ENCODE data around the gene DNAJC21.

DNA sequence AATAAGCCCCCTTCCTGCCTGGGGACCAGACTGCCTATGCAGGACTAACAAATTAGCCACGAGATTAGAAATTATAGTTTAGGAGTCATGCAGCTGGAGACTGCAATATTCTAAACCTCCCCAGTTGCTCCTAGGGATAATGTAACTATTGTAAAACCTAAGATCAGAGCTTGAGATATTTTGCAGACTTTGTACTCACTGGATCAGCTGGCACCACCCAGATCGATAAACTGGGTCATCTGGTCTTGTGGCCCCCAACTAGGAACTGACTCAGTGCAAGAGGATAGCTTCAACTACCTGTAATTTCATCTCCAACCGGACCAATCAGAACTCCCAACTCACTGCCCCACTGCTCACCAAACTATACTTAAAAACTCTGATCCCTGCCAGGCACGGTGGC, 38.2 kb downstream of the DNAJC21 start:
- TF ChIP-seq EZH2 (IDR thresholded peaks at IDR 0.05; ENCODE audit: borderline replicate concordance, low read depth, low read length) (no peak), POLR2AphosphoS2 (IDR thresholded peaks at IDR 0.05; ENCODE audit: low read length) (no peak), POLR2A (conservative IDR thresholded peaks at IDR 0.05) (no peak), RFX5 (IDR thresholded peaks at IDR 0.05; ENCODE audit: low read depth, low read length) (no peak), HDAC2 (IDR thresholded peaks at IDR 0.05) (no peak), ERF (CRISPR knock-in tag; IDR thresholded peaks at IDR 0.05) (no peak), CCNT2 (IDR thresholded peaks at IDR 0.05; ENCODE audit: borderline replicate concordance, extremely low read depth, insufficient read length, low read depth, low read length) (no peak), CBFA2T3 (IDR thresholded peaks at IDR 0.05) (no peak), HMG20B (CRISPR knock-in tag; IDR thresholded peaks at IDR 0.05) (no peak), CREB1 (IDR thresholded peaks at IDR 0.05) (no peak), CREB1 (CRISPR knock-in tag; IDR thresholded peaks at IDR 0.05) (no peak), ZNF23 (CRISPR knock-in tag; IDR thresholded peaks at IDR 0.05) (no peak)
